Cardiac muscle cell (in vitro differentiated cells and primary cell): Measurements from ENCODE around the gene FAM107B. TPM values are rescaled to one million over a fixed set of nuclear protein-coding genes. Genes with fewer than 3 reads are reported as not detected.

ENCODE experiments used
- DNase-seq, 2 donors: peaks; one replicate each; pipeline versions ENCODE4 v3.0.0 to v3.0.0-alpha.2; 2010 to 2017; ENCODE audit warnings: low read depth in 1 of 2, low spot score in 1 of 2
- H3K27ac ChIP-seq: fragments of 200-600 bp; sonication (generic); 2 replicates; pipeline ENCODE4 v1.5.1; 2016
- H3K27me3 ChIP-seq: fragments of 200-600 bp; sonication (generic); 2 replicates; pipeline ENCODE4 v1.6.0; 2016; ENCODE audit warnings: control low read depth
- H3K36me3 ChIP-seq: fragments of 200-600 bp; sonication (generic); 2 replicates; pipeline ENCODE4 v1.5.1; 2016; ENCODE audit warnings: control low read depth
- H3K4me1 ChIP-seq: fragments of 200-600 bp; sonication (generic); 2 replicates; pipeline ENCODE4 v1.8.1; 2017; ENCODE audit warnings: low read depth, mild to moderate bottlenecking, mixed run types
- H3K4me3 ChIP-seq: fragments of 200-600 bp; sonication (generic); 2 replicates; pipeline ENCODE4 v1.5.1; 2016; ENCODE audit warnings: mild to moderate bottlenecking
- H3K9me3 ChIP-seq: fragments of 200-600 bp; sonication (generic); 2 replicates; pipeline ENCODE4 v1.5.1; 2017; ENCODE audit warnings: low read depth, mild to moderate bottlenecking, control low read depth
- polyA plus RNA-seq: library from polyadenylated mRNA; unstranded; fragments of >200 nt; fragmentation: Nextera tagmentation; extraction: Ambion mirVana; gene quantifications from 2 replicates; pipeline ENCODE4 v1.2.1, GENCODE V29; 2016
- total RNA-seq: library from RNA; depleted of rRNA; stranded (reverse); fragments of >200 nt; gene quantifications from 2 replicates; pipeline ENCODE4 v1.2.3, GENCODE V29; 2016
- TF ChIP-seq, protein P1 (sequence below): IDR thresholded peaks from 2 replicates; pipeline ENCODE4 v1.5.1; 2012; ENCODE audit warnings: low read depth, mild to moderate bottlenecking, low read length

FAM107B gene
- total and polyA plus RNA-seq, 2 experiments from 2014 or later, result 6.0 to 9.6 TPM

DNA sequence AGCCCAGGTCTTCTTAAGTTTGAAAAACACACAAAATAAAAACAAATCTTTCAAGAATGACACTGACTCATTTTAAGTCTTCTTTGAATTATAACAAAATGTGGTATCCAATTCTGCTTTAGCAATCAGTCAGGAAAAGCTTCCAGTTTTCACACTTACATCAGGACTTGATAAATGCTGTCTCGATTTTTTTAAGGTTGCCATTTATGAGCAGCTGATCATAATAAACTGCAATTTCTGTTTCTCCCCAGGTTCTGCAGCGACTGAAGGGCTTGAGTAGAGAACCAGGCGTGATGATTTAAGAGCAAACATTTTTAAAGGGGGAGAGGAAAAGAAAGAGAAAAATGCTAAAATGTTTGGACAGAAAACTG is 71.1 kb downstream of the FAM107B start:
- TF ChIP-seq, protein P1, sequence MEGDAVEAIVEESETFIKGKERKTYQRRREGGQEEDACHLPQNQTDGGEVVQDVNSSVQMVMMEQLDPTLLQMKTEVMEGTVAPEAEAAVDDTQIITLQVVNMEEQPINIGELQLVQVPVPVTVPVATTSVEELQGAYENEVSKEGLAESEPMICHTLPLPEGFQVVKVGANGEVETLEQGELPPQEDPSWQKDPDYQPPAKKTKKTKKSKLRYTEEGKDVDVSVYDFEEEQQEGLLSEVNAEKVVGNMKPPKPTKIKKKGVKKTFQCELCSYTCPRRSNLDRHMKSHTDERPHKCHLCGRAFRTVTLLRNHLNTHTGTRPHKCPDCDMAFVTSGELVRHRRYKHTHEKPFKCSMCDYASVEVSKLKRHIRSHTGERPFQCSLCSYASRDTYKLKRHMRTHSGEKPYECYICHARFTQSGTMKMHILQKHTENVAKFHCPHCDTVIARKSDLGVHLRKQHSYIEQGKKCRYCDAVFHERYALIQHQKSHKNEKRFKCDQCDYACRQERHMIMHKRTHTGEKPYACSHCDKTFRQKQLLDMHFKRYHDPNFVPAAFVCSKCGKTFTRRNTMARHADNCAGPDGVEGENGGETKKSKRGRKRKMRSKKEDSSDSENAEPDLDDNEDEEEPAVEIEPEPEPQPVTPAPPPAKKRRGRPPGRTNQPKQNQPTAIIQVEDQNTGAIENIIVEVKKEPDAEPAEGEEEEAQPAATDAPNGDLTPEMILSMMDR, result no peak
- H3K4me3 ChIP-seq, result no peak overlapping the region
- H3K27me3 ChIP-seq, result no peaks in the 10 kb centered on the region
- no peaks in the 10 kb centered on the region for H3K36me3 ChIP-seq
- no peak overlapping the region for H3K27ac ChIP-seq
- no peaks in the 10 kb centered on the region for H3K9me3 ChIP-seq
- no peaks in the 10 kb centered on the region for H3K4me1 ChIP-seq
- DNase-seq, result no peak

GRCh38 chr10:14701466-14701865 is 73.2 kb downstream of the FAM107B start:
- Histone ChIP-seq H3K27me3 (no peaks in the 10 kb centered on the region), H3K36me3 (no peaks in the 10 kb centered on the region), H3K27ac (no peak overlapping the region), H3K4me3 (no peak overlapping the region), H3K9me3 (no peaks in the 10 kb centered on the region), H3K4me1 (no peaks in the 10 kb centered on the region)
- TF ChIP-seq, protein P1, result no peak
- no peak for DNase-seq

GRCh38 chr10:14700546-14700945 is 74.2 kb downstream of the FAM107B start:
- H3K27ac ChIP-seq, result no peak overlapping the region
- H3K36me3 ChIP-seq, result no peaks in the 10 kb centered on the region
- TF ChIP-seq, protein P1, result no peak
- H3K27me3 ChIP-seq, result no peaks in the 10 kb centered on the region
- H3K4me1 ChIP-seq, result no peaks in the 10 kb centered on the region
- H3K4me3 ChIP-seq, result no peak overlapping the region
- DNase-seq, result no peak
- no peaks in the 10 kb centered on the region for H3K9me3 ChIP-seq

DNA sequence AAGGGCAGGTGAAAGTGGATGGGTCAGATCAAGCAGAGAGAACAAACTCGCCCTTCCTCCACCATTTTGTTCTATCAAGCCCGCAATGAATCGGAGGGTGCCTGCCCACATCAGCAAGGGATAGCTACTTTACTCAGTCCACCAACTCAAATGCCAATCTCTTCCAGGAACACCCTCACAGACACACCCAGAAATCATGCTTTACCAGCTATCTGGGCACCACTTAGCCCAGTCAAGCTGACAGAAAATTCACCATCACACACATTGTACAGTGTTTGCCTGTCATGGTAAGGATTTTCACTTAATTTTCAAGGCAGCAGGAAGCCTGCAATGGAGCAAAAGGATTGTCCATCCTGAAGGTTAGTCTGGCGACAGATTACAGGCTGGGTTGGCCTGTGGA is 75.2 kb downstream of the FAM107B start:
- Histone ChIP-seq H3K4me3 (no peak overlapping the region), H3K4me1 (no peaks in the 10 kb centered on the region), H3K9me3 (no peaks in the 10 kb centered on the region), H3K27ac (no peak overlapping the region), H3K27me3 (no peaks in the 10 kb centered on the region), H3K36me3 (no peaks in the 10 kb centered on the region)
- no peak for DNase-seq
- TF ChIP-seq, protein P1, result no peak

GRCh38 chr10:14698829-14699170 is 75.9 kb downstream of the FAM107B start:
- no peaks in the 10 kb centered on the region for H3K4me1 ChIP-seq
- no peaks in the 10 kb centered on the region for H3K27me3 ChIP-seq
- TF ChIP-seq, protein P1, result no peak
- H3K36me3 ChIP-seq, result no peaks in the 10 kb centered on the region
- DNase-seq, result no peak
- no peak overlapping the region for H3K4me3 ChIP-seq
- no peaks in the 10 kb centered on the region for H3K9me3 ChIP-seq
- no peak overlapping the region for H3K27ac ChIP-seq
